ENCODE data around the gene LAMB3.

The LAMB3 gene

GRCh38 chr1:209634005-209634737 is 18.1 kb downstream of the LAMB3 start:
- Histone ChIP-seq H3K9me3 (ENCODE audit: control insufficient read depth in 2 of 2, low read length in 2 of 2) (no peaks in the 10 kb centered on the region), H3K27ac (ENCODE audit: low read depth in 2 of 2, low read length in 2 of 2) (no peak overlapping the region), H3K9ac (ENCODE audit: low read depth in 1 of 2, low read length in 2 of 2) (no peak overlapping the region), H3K4me3 (ENCODE audit: low read length in 2 of 2) (no peak overlapping the region), H3K4me1 (ENCODE audit: control insufficient read depth in 2 of 2, insufficient read depth in 2 of 2, low read length in 2 of 2) (no peaks in the 10 kb centered on the region), H3K36me3 (ENCODE audit: control insufficient read depth in 2 of 2, insufficient read depth in 2 of 2, low read length in 2 of 2) (peaks cover 26 to 37% of the 10 kb centered on the region in 2 donors), H3K27me3 (ENCODE audit: control insufficient read depth in 2 of 2, insufficient read depth in 2 of 2, low read length in 2 of 2) (no peaks in the 10 kb centered on the region)

DNA sequence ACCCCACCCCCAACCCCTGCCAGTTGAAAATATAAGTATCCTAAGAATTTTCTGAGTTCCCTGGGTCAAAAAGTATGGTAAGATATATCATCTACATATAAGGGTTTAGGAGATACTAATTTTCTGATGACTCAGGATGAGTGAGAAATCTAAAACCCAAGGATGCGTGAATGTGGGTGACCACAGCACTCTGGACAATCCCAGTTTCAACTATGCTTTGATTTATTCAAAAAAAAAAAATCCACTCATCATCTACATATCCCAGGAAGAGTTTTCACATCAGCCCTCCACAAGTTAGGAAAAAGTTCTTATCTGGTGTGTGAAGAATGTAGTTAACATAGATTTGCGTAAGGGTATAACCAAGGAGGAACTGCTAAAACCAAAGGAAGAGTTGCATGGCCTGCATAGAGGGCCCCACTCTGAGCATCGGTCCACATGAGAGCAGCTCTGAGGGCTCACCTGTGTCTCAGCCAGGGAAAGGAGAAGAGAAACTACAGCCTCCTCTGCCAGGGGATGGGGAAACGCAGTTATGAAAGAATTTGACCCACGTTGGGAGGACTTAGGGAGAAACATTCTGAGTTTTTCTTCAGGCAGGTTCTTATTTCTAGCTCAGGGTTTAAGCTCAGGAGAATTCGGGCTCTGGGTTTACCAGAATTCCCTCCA is 18.8 kb downstream of the LAMB3 start:
- Histone ChIP-seq H3K36me3 (ENCODE audit: control insufficient read depth in 2 of 2, insufficient read depth in 2 of 2, low read length in 2 of 2) (peaks cover 26 to 40% of the 10 kb centered on the region in 2 donors), H3K27me3 (ENCODE audit: control insufficient read depth in 2 of 2, insufficient read depth in 2 of 2, low read length in 2 of 2) (no peaks in the 10 kb centered on the region), H3K9ac (ENCODE audit: low read depth in 1 of 2, low read length in 2 of 2) (no peak overlapping the region), H3K4me1 (ENCODE audit: control insufficient read depth in 2 of 2, insufficient read depth in 2 of 2, low read length in 2 of 2) (no peaks in the 10 kb centered on the region), H3K9me3 (ENCODE audit: control insufficient read depth in 2 of 2, low read length in 2 of 2) (no peaks in the 10 kb centered on the region), H3K4me3 (ENCODE audit: low read length in 2 of 2) (no peak overlapping the region), H3K27ac (ENCODE audit: low read depth in 2 of 2, low read length in 2 of 2) (no peak overlapping the region)

- Histone ChIP-seq H3K4me1 (ENCODE audit: control insufficient read depth in 2 of 2, insufficient read depth in 2 of 2, low read length in 2 of 2) (peaks cover 0 to 4% of the 10 kb centered on the region in 2 donors), H3K27me3 (ENCODE audit: control insufficient read depth in 2 of 2, insufficient read depth in 2 of 2, low read length in 2 of 2) (no peaks in the 10 kb centered on the region), H3K27ac (ENCODE audit: low read depth in 2 of 2, low read length in 2 of 2) (no peak overlapping the region), H3K9ac (ENCODE audit: low read depth in 1 of 2, low read length in 2 of 2) (no peak overlapping the region), H3K36me3 (ENCODE audit: control insufficient read depth in 2 of 2, insufficient read depth in 2 of 2, low read length in 2 of 2) (peaks cover 22 to 42% of the 10 kb centered on the region in 2 donors), H3K4me3 (ENCODE audit: low read length in 2 of 2) (no peak overlapping the region), H3K9me3 (ENCODE audit: control insufficient read depth in 2 of 2, low read length in 2 of 2) (no peaks in the 10 kb centered on the region)
Observed at GRCh38 chr1:209630383-209631225, 21.6 kb downstream of the LAMB3 start.

DNA sequence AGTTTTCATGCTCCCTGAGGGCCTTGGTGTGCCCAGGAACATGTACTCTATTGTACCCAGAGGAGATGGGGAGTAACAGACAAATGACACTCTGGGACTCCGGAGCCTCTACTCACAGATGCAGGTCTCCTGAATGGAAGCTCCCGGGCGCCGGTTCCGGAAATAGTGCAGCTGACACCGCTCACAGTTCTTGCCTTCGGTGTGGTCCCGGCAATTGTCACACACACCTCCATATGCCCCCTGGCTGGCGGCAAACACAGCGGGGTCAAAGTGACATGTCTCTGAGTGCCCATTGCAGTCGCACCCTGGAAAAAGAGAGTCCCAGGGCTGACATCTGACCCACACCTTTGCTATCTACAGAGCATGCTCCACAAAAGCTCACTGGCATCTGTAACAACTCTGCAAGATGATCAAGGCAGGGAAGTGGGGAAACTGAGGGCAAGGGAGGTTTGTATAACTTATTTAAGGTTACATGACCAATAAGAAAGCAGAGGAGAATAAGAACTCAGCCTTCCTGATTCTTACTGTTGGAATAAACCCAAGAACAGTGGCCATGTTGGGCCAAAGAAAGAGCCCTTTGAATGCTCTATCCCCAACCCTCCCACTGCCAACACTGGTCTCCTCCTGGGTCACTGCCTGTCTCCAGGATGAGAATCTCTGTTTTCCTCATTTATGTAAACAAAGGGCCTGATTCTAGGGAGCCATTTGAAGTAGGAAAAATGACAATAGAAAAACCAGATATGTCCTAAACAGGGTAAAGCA is 22.4 kb downstream of the LAMB3 start:
- Histone ChIP-seq H3K9me3 (ENCODE audit: control insufficient read depth in 2 of 2, low read length in 2 of 2) (no peaks in the 10 kb centered on the region), H3K9ac (ENCODE audit: low read depth in 1 of 2, low read length in 2 of 2) (no peak overlapping the region), H3K4me3 (ENCODE audit: low read length in 2 of 2) (no peak overlapping the region), H3K27ac (ENCODE audit: low read depth in 2 of 2, low read length in 2 of 2) (no peak overlapping the region), H3K27me3 (ENCODE audit: control insufficient read depth in 2 of 2, insufficient read depth in 2 of 2, low read length in 2 of 2) (no peaks in the 10 kb centered on the region), H3K4me1 (ENCODE audit: control insufficient read depth in 2 of 2, insufficient read depth in 2 of 2, low read length in 2 of 2) (peaks cover 0 to 4% of the 10 kb centered on the region in 2 donors), H3K36me3 (ENCODE audit: control insufficient read depth in 2 of 2, insufficient read depth in 2 of 2, low read length in 2 of 2) (peaks cover 27 to 49% of the 10 kb centered on the region in 2 donors)

- Histone ChIP-seq H3K27ac (ENCODE audit: low read depth in 2 of 2, low read length in 2 of 2) (no peak overlapping the region), H3K9ac (ENCODE audit: low read depth in 1 of 2, low read length in 2 of 2) (no peak overlapping the region), H3K36me3 (ENCODE audit: control insufficient read depth in 2 of 2, insufficient read depth in 2 of 2, low read length in 2 of 2) (peaks cover 30 to 48% of the 10 kb centered on the region in 2 donors)
Observed at GRCh38 chr1:209628618-209629299, 23.5 kb downstream of the LAMB3 start.

GRCh38 chr1:209627732-209628196 is 24.5 kb downstream of the LAMB3 start:
- H3K27ac ChIP-seq (ENCODE audit: low read depth in 2 of 2, low read length in 2 of 2), result no peak overlapping the region
- peaks cover 0 to 4% of the 10 kb centered on the region in 2 donors for H3K4me1 ChIP-seq (ENCODE audit: control insufficient read depth in 2 of 2, insufficient read depth in 2 of 2, low read length in 2 of 2)
- no peaks in the 10 kb centered on the region for H3K9me3 ChIP-seq (ENCODE audit: control insufficient read depth in 2 of 2, low read length in 2 of 2)
- peaks cover 39 to 49% of the 10 kb centered on the region in 2 donors for H3K36me3 ChIP-seq (ENCODE audit: control insufficient read depth in 2 of 2, insufficient read depth in 2 of 2, low read length in 2 of 2)
- no peak overlapping the region for H3K9ac ChIP-seq (ENCODE audit: low read depth in 1 of 2, low read length in 2 of 2)
- no peaks in the 10 kb centered on the region for H3K27me3 ChIP-seq (ENCODE audit: control insufficient read depth in 2 of 2, insufficient read depth in 2 of 2, low read length in 2 of 2)
- no peak overlapping the region for H3K4me3 ChIP-seq (ENCODE audit: low read length in 2 of 2)

More at GRCh38 chr1:209628618-209629299, 23.5 kb downstream of the LAMB3 start:
- H3K4me1 ChIP-seq (ENCODE audit: control insufficient read depth in 2 of 2, insufficient read depth in 2 of 2, low read length in 2 of 2), result peaks cover 0 to 4% of the 10 kb centered on the region in 2 donors
- H3K9me3 ChIP-seq (ENCODE audit: control insufficient read depth in 2 of 2, low read length in 2 of 2), result no peaks in the 10 kb centered on the region
- H3K27me3 ChIP-seq (ENCODE audit: control insufficient read depth in 2 of 2, insufficient read depth in 2 of 2, low read length in 2 of 2), result no peaks in the 10 kb centered on the region
- H3K4me3 ChIP-seq (ENCODE audit: low read length in 2 of 2), result no peak overlapping the region

DNA sequence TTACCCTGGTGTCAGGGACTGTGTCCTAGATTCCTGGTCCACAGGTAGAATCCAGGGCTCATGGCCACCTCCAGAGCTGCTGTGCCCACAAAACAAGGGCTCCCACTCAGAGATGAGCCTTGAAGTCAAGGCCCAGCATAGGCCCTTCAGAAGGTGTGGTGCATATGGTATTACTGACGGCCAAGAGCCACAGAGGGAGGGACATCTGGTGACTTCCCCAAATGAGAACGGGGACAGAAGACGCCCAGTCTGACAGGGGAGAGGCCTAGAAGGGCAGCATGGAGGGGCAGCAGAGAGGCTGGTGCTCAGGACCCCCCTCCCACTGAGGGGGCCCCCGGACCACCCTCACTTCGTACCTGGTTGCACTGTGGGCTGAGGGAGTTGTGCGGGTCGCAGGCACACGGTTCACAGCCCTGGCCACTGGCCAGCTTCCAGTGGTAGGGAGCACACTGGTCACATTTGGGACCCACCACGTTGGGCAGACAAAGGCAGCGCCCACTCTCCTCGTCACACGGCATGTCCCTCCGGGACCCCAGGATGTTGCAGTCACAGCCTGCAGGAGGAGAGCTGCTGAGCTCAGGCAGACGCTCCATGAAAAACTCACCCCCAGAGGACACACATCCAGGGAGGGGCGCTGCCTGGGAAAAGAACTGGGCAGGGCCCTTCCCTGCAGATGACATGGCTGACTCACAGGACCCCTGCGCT is 25.0 kb downstream of the LAMB3 start:
- Histone ChIP-seq H3K36me3 (ENCODE audit: control insufficient read depth in 2 of 2, insufficient read depth in 2 of 2, low read length in 2 of 2) (peaks cover 39 to 51% of the 10 kb centered on the region in 2 donors), H3K27me3 (ENCODE audit: control insufficient read depth in 2 of 2, insufficient read depth in 2 of 2, low read length in 2 of 2) (no peaks in the 10 kb centered on the region), H3K4me1 (ENCODE audit: control insufficient read depth in 2 of 2, insufficient read depth in 2 of 2, low read length in 2 of 2) (peaks cover 3 to 4% of the 10 kb centered on the region in 2 donors), H3K27ac (ENCODE audit: low read depth in 2 of 2, low read length in 2 of 2) (no peak overlapping the region), H3K4me3 (ENCODE audit: low read length in 2 of 2) (no peak overlapping the region), H3K9ac (ENCODE audit: low read depth in 1 of 2, low read length in 2 of 2) (no peak overlapping the region), H3K9me3 (ENCODE audit: control insufficient read depth in 2 of 2, low read length in 2 of 2) (no peaks in the 10 kb centered on the region)

DNA sequence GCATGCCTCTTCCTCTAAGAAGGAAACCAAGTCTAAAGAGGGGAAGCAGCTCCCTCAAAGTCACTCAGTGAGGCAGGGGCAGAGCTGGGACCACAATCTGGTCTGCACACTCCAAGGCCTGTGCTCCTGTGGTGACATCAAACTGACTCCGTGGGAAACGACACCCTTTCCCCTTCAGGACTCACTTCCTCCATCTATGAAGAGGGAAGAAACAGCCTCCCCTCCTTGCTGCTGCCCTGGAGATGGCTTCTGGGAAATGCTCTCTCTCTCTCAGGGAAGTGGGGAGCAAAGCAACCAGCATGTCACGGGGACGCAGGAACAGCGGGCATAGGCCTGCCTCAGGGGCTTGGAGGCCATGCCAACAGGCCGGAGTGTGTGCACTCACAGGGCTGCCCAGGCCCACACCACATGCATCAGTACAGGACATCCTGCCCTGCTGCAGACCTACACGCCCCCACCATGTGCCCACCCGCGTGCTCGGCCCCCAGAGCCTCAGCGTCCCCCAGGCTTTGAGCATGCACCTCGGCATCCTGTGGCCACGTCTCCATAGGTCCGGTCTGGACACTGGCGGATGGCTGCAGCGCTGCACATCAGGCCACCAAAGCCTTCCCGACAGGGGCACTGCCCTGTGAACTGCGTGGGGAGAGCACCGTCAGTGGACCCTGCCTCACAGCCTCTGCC is 25.7 kb downstream of the LAMB3 start:
- Histone ChIP-seq H3K4me3 (ENCODE audit: low read length in 2 of 2) (no peak overlapping the region), H3K27me3 (ENCODE audit: control insufficient read depth in 2 of 2, insufficient read depth in 2 of 2, low read length in 2 of 2) (no peaks in the 10 kb centered on the region), H3K36me3 (ENCODE audit: control insufficient read depth in 2 of 2, insufficient read depth in 2 of 2, low read length in 2 of 2) (peaks cover 36 to 53% of the 10 kb centered on the region in 2 donors), H3K9ac (ENCODE audit: low read depth in 1 of 2, low read length in 2 of 2) (no peak overlapping the region), H3K27ac (ENCODE audit: low read depth in 2 of 2, low read length in 2 of 2) (no peak overlapping the region), H3K9me3 (ENCODE audit: control insufficient read depth in 2 of 2, low read length in 2 of 2) (no peaks in the 10 kb centered on the region), H3K4me1 (ENCODE audit: control insufficient read depth in 2 of 2, insufficient read depth in 2 of 2, low read length in 2 of 2) (peaks cover 4 to 9% of the 10 kb centered on the region in 2 donors)

Measured in mucosa of rectum (tissue), 2 donors.